HEK293 (cell line): ENCODE data around the gene SMARCD1.

Experiments
- EGR2 ChIP-seq: fragments of 450-650 bp; formaldehyde crosslinking; IDR thresholded peaks from 2 replicates; pipeline ENCODE4 v1.5.1; 2016; ENCODE audit warnings: low read depth, missing biosample characterization, missing genetic modification characterization
- GLIS2 ChIP-seq: fragments of 450-650 bp; formaldehyde crosslinking; IDR thresholded peaks from 2 replicates; pipeline ENCODE4 v1.5.1; 2016; ENCODE audit warnings: missing biosample characterization, missing genetic modification characterization
- IKZF3 ChIP-seq: fragments of 450-650 bp; IDR thresholded peaks from 2 replicates; pipeline ENCODE4 v1.5.0; 2018; ENCODE audit warnings: missing biosample characterization, mild to moderate bottlenecking, missing genetic modification characterization, moderate library complexity
- KLF10 ChIP-seq: fragments of 450-650 bp; IDR thresholded peaks from 2 replicates; pipeline ENCODE4 v1.5.1; 2018; ENCODE audit warnings: missing biosample characterization, mild to moderate bottlenecking, missing genetic modification characterization
- KLF16 ChIP-seq: fragments of 450-650 bp; formaldehyde crosslinking; IDR thresholded peaks from 2 replicates; pipeline ENCODE4 v1.5.1; 2017; ENCODE audit warnings: missing biosample characterization, missing genetic modification characterization
- SCRT1 ChIP-seq: fragments of 450-650 bp; formaldehyde crosslinking; IDR thresholded peaks from 2 replicates; pipeline ENCODE4 v1.5.1; 2016; ENCODE audit warnings: missing biosample characterization, missing genetic modification characterization, borderline replicate concordance
- SP3 ChIP-seq: fragments of 450-650 bp; formaldehyde crosslinking; IDR thresholded peaks from 2 replicates; pipeline ENCODE4 v1.5.1; 2016; ENCODE audit warnings: missing biosample characterization, missing genetic modification characterization
- SP7 ChIP-seq: fragments of 450-650 bp; formaldehyde crosslinking; IDR thresholded peaks from 2 replicates; pipeline ENCODE4 v1.5.1; 2016; ENCODE audit warnings: missing biosample characterization, missing genetic modification characterization
- WT1 ChIP-seq: fragments of 450-650 bp; formaldehyde crosslinking; IDR thresholded peaks from 2 replicates; pipeline ENCODE4 v1.5.1; 2016; ENCODE audit warnings: missing biosample characterization, missing genetic modification characterization
- ZBTB48 ChIP-seq: fragments of 450-650 bp; formaldehyde crosslinking; IDR thresholded peaks from 2 replicates; pipeline ENCODE4 v1.5.1; 2016; ENCODE audit warnings: missing biosample characterization, missing genetic modification characterization
- ZFP41 ChIP-seq: fragments of 450-650 bp; formaldehyde crosslinking; IDR thresholded peaks from 2 replicates; pipeline ENCODE4 v1.5.1; 2016; ENCODE audit warnings: missing biosample characterization, missing genetic modification characterization, borderline replicate concordance
- ZFP69B ChIP-seq: fragments of 450-650 bp; formaldehyde crosslinking; IDR thresholded peaks from 2 replicates; pipeline ENCODE4 v1.5.1; 2016; ENCODE audit warnings: missing biosample characterization, missing genetic modification characterization
- ZNF146 ChIP-seq: fragments of 450-650 bp; formaldehyde crosslinking; IDR thresholded peaks from 2 replicates; pipeline ENCODE4 v1.5.1; 2016; ENCODE audit warnings: missing biosample characterization, missing genetic modification characterization
- ZNF174 ChIP-seq: fragments of 450-650 bp; formaldehyde crosslinking; IDR thresholded peaks from 2 replicates; pipeline ENCODE4 v1.5.0; 2017; ENCODE audit warnings: missing biosample characterization, mild to moderate bottlenecking, missing genetic modification characterization
- ZNF223 ChIP-seq: fragments of 450-650 bp; formaldehyde crosslinking; IDR thresholded peaks from 2 replicates; pipeline ENCODE4 v1.5.1; 2016; ENCODE audit warnings: missing biosample characterization, missing genetic modification characterization
- ZNF302 ChIP-seq: fragments of 450-650 bp; formaldehyde crosslinking; IDR thresholded peaks from 2 replicates; pipeline ENCODE4 v1.5.1; 2016; ENCODE audit warnings: missing biosample characterization, missing genetic modification characterization, low read depth
- ZNF366 ChIP-seq: fragments of 450-650 bp; formaldehyde crosslinking; conservative IDR thresholded peaks from 2 replicates; pipeline ENCODE4 v1.5.1; 2016; ENCODE audit warnings: missing biosample characterization, missing genetic modification characterization
- ZNF426 ChIP-seq: fragments of 450-650 bp; formaldehyde crosslinking; IDR thresholded peaks from 2 replicates; pipeline ENCODE4 v1.5.1; 2017; ENCODE audit warnings: missing biosample characterization, missing genetic modification characterization, mild to moderate bottlenecking, inconsistent platforms, moderate library complexity
- ZNF48 ChIP-seq: fragments of 450-650 bp; formaldehyde crosslinking; IDR thresholded peaks from 2 replicates; pipeline ENCODE4 v1.5.1; 2016; ENCODE audit warnings: missing biosample characterization, missing genetic modification characterization
- ZNF501 ChIP-seq: fragments of 450-650 bp; formaldehyde crosslinking; IDR thresholded peaks from 2 replicates; pipeline ENCODE4 v1.5.1; 2016; ENCODE audit warnings: missing biosample characterization, missing genetic modification characterization
- ZNF596 ChIP-seq: fragments of 450-650 bp; IDR thresholded peaks from 2 replicates; pipeline ENCODE4 v1.5.0; 2018; ENCODE audit warnings: missing biosample characterization, mild to moderate bottlenecking, missing genetic modification characterization, moderate library complexity
- ZNF610 ChIP-seq: fragments of 450-650 bp; formaldehyde crosslinking; IDR thresholded peaks from 2 replicates; pipeline ENCODE4 v1.5.1; 2016; ENCODE audit warnings: missing biosample characterization, missing genetic modification characterization, borderline replicate concordance
- ZNF658 ChIP-seq: fragments of 450-650 bp; formaldehyde crosslinking; IDR thresholded peaks from 2 replicates; pipeline ENCODE4; 2016; ENCODE audit warnings: missing biosample characterization, missing genetic modification characterization
- ZNF843 ChIP-seq: fragments of 450-650 bp; formaldehyde crosslinking; IDR thresholded peaks from 2 replicates; pipeline ENCODE4 v1.5.1; 2016; ENCODE audit warnings: missing biosample characterization, missing genetic modification characterization
- TF ChIP-seq, protein P1 (sequence below): fragments of 450-650 bp; formaldehyde crosslinking; IDR thresholded peaks from 2 replicates; pipeline ENCODE4 v1.5.1; 2016; ENCODE audit warnings: missing biosample characterization, missing genetic modification characterization
- TF ChIP-seq, protein P2 (sequence below): fragments of 450-650 bp; formaldehyde crosslinking; IDR thresholded peaks from 2 replicates; pipeline ENCODE4 v1.5.1; 2016; ENCODE audit warnings: missing biosample characterization, missing genetic modification characterization, borderline replicate concordance
- TF ChIP-seq, protein P3 (sequence below): fragments of 450-650 bp; formaldehyde crosslinking; IDR thresholded peaks from 2 replicates; pipeline ENCODE4 v1.5.1; 2016; ENCODE audit warnings: missing biosample characterization, missing genetic modification characterization
- TF ChIP-seq, protein P4 (sequence below): fragments of 450-650 bp; formaldehyde crosslinking; IDR thresholded peaks from 2 replicates; pipeline ENCODE4 v1.5.1; 2016; ENCODE audit warnings: missing biosample characterization, missing genetic modification characterization
- TF ChIP-seq, protein P5 (sequence below): sonication (generic); formaldehyde crosslinking; IDR thresholded peaks from 2 replicates; pipeline ENCODE4 v1.8.1; 2022; ENCODE audit warnings: mild to moderate bottlenecking, moderate library complexity, missing genetic modification reagents

The SMARCD1 gene

DNA sequence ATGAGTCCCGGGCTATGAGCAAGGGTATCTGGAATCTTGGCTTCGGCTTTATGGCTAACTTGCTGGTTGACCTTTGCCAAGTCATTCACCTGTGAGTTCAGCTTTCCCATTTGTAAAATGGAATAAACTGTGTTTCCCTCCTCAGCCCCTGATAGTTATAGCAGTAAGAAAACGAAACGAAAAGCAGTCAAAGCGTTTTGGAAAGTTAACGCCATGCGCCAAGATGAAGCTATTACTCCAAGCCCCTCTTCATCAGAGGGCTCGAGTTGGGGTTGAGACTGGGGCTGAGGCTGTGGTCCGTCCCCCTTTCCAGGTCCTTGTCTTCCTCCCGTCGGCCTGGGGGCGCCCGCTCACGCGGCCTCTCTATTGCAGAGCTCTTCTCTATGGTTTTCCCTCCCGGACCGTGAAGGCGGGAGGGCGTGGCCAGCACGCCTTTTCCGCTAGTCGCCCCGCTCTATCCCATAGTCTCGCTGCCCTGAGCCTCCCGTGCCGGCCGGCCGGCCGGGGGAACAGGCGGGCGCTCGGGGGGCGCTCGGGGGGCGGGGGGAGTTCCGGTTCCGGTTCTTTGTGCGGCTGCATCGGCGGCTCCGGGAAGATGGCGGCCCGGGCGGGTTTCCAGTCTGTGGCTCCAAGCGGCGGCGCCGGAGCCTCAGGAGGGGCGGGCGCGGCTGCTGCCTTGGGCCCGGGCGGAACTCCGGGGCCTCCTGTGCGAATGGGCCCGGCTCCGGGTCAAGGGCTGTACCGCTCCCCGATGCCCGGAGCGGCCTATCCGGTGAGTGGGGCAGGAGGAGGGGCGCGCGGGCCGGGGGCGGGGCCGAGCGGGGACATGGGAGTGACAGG, at the start of gene SMARCD1 (continued):
- TF ChIP-seq WT1 (tag by site-specific recombination) (no peak), ZFP41 (no peak), GLIS2 (tag by site-specific recombination) (no peak), SP7 (peak; percentile 41; the same call in 1 of the 2 replicates), IKZF3 (tag by site-specific recombination) (no peak), ZNF174 (tag by site-specific recombination) (no peak), ZNF610 (tag by site-specific recombination) (no peak), ZNF843 (tag by site-specific recombination) (no peak), KLF10 (tag by site-specific recombination) (peak; percentile 46; the same call in 1 of the 2 replicates), EGR2 (tag by site-specific recombination) (no peak), ZNF658 (tag by site-specific recombination) (no peak), ZNF426 (tag by site-specific recombination) (no peak), ZNF596 (tag by site-specific recombination) (no peak), ZBTB48 (tag by site-specific recombination) (no peak), ZNF223 (tag by site-specific recombination) (no peak), ZNF302 (tag by site-specific recombination) (no peak), ZNF366 (tag by site-specific recombination) (no peak), ZNF501 (tag by site-specific recombination) (no peak), SP3 (tag by site-specific recombination) (peak; percentile 69), KLF16 (no peak; the same call in none of the 2 replicates), ZNF146 (tag by site-specific recombination) (no peak), ZNF48 (no peak), ZFP69B (tag by site-specific recombination) (no peak), SCRT1 (tag by site-specific recombination) (no peak)
- TF ChIP-seq, protein P1, sequence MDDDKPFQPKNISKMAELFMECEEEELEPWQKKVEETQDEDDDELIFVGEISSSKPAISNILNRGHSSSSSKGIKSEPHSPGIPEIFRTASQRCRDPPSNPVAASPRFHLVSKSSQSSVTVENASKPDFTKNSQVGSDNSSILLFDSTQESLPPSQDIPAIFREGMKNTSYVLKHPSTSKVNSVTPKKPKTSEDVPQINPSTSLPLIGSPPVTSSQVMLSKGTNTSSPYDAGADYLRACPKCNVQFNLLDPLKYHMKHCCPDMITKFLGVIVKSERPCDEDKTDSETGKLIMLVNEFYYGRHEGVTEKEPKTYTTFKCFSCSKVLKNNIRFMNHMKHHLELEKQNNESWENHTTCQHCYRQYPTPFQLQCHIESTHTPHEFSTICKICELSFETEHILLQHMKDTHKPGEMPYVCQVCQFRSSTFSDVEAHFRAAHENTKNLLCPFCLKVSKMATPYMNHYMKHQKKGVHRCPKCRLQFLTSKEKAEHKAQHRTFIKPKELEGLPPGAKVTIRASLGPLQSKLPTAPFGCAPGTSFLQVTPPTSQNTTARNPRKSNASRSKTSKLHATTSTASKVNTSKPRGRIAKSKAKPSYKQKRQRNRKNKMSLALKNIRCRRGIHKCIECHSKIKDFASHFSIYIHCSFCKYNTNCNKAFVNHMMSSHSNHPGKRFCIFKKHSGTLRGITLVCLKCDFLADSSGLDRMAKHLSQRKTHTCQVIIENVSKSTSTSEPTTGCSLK: no peak
- TF ChIP-seq, protein P2, sequence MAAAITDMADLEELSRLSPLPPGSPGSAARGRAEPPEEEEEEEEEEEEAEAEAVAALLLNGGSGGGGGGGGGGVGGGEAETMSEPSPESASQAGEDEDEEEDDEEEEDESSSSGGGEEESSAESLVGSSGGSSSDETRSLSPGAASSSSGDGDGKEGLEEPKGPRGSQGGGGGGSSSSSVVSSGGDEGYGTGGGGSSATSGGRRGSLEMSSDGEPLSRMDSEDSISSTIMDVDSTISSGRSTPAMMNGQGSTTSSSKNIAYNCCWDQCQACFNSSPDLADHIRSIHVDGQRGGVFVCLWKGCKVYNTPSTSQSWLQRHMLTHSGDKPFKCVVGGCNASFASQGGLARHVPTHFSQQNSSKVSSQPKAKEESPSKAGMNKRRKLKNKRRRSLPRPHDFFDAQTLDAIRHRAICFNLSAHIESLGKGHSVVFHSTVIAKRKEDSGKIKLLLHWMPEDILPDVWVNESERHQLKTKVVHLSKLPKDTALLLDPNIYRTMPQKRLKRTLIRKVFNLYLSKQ: no peak
- TF ChIP-seq, protein P3, sequence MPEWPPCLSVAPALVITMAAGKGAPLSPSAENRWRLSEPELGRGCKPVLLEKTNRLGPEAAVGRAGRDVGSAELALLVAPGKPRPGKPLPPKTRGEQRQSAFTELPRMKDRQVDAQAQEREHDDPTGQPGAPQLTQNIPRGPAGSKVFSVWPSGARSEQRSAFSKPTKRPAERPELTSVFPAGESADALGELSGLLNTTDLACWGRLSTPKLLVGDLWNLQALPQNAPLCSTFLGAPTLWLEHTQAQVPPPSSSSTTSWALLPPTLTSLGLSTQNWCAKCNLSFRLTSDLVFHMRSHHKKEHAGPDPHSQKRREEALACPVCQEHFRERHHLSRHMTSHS (tag by site-specific recombination): no peak
- TF ChIP-seq, protein P4, sequence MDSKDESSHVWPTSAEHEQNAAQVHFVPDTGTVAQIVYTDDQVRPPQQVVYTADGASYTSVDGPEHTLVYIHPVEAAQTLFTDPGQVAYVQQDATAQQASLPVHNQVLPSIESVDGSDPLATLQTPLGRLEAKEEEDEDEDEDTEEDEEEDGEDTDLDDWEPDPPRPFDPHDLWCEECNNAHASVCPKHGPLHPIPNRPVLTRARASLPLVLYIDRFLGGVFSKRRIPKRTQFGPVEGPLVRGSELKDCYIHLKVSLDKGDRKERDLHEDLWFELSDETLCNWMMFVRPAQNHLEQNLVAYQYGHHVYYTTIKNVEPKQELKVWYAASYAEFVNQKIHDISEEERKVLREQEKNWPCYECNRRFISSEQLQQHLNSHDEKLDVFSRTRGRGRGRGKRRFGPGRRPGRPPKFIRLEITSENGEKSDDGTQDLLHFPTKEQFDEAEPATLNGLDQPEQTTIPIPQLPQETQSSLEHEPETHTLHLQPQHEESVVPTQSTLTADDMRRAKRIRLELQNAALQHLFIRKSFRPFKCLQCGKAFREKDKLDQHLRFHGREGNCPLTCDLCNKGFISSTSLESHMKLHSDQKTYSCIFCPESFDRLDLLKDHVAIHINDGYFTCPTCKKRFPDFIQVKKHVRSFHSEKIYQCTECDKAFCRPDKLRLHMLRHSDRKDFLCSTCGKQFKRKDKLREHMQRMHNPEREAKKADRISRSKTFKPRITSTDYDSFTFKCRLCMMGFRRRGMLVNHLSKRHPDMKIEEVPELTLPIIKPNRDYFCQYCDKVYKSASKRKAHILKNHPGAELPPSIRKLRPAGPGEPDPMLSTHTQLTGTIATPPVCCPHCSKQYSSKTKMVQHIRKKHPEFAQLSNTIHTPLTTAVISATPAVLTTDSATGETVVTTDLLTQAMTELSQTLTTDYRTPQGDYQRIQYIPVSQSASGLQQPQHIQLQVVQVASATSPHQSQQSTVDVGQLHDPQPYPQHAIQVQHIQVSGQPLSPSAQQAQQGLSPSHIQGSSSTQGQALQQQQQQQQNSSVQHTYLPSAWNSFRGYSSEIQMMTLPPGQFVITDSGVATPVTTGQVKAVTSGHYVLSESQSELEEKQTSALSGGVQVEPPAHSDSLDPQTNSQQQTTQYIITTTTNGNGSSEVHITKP (tag by site-specific recombination): no peak; the same call in 1 of the 2 replicates
- TF ChIP-seq, protein P5, sequence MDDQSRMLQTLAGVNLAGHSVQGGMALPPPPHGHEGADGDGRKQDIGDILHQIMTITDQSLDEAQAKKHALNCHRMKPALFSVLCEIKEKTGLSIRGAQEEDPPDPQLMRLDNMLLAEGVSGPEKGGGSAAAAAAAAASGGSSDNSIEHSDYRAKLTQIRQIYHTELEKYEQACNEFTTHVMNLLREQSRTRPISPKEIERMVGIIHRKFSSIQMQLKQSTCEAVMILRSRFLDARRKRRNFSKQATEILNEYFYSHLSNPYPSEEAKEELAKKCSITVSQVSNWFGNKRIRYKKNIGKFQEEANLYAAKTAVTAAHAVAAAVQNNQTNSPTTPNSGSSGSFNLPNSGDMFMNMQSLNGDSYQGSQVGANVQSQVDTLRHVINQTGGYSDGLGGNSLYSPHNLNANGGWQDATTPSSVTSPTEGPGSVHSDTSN (CRISPR knock-in tag): no peak
